HEK293 (cell line): ENCODE data around the gene GAS7.

Source experiments
- CTCF ChIA-PET: fragments of 350-600 bp; formaldehyde crosslinking; extraction: SDS; loops from one replicate; lab custom pipeline; 2021; ENCODE audit warnings: antibody characterized with exemption; lab: Yijun Ruan, JAX
- POLR2A ChIA-PET: fragments of 300-600 bp; formaldehyde crosslinking; extraction: SDS; loops from one replicate; lab custom pipeline; 2020; ENCODE audit warnings: antibody characterized with exemption, inconsistent platforms; lab: Yijun Ruan, JAX
- H3K27ac ChIP-seq: fragments of 200-500 bp; sonication (Bioruptor generic); 2 replicates; pipeline ENCODE4 v1.5.1; 2014; ENCODE audit warnings: low read depth, low read length, control low read depth, inconsistent platforms; ENCODE audit errors: extremely low read depth
- H3K36me3 ChIP-seq, 2 experiments: fragments of 200-500 bp in 1 of 2; sonication (Bioruptor generic) in 1 of 2; 1 replicate in 1 of 2; 2 replicates in 1 of 2; pipeline ENCODE4 v1.5.1; 2014 to 2017; ENCODE audit warnings: inconsistent platforms in 2 of 2, low read length in 2 of 2; ENCODE audit not compliant: control insufficient read depth in 2 of 2, insufficient read depth in 1 of 2
- H3K4me1 ChIP-seq: fragments of 200-500 bp; sonication (Bioruptor generic); 2 replicates; pipeline ENCODE4 v1.5.1; 2014; ENCODE audit warnings: mild to moderate bottlenecking, low read length, inconsistent platforms; ENCODE audit not compliant: control insufficient read depth, insufficient read depth
- H3K4me3 ChIP-seq: 2 replicates; pipeline ENCODE4 v1.5.1; 2011; ENCODE audit warnings: low read depth, mild to moderate bottlenecking, control low read depth, low read length, moderate library complexity
- H3K9me3 ChIP-seq: fragments of 200-500 bp; sonication (Bioruptor generic); 2 replicates; pipeline ENCODE4 v1.5.1; 2014; ENCODE audit warnings: low read depth, low read length, inconsistent platforms; ENCODE audit not compliant: control insufficient read depth, insufficient read depth
- BCL11B ChIP-seq: fragments of 450-650 bp; formaldehyde crosslinking; IDR thresholded peaks from 2 replicates; pipeline ENCODE4 v1.5.1; 2016; ENCODE audit warnings: low read depth, missing biosample characterization, missing genetic modification characterization
- KLF8 ChIP-seq: fragments of 450-650 bp; formaldehyde crosslinking; IDR thresholded peaks from 2 replicates; pipeline ENCODE4 v1.5.1; 2016; ENCODE audit warnings: missing biosample characterization, missing genetic modification characterization
- ZBTB17 ChIP-seq: fragments of 450-650 bp; formaldehyde crosslinking; IDR thresholded peaks from 2 replicates; pipeline ENCODE4 v1.5.1; 2016; ENCODE audit warnings: missing biosample characterization, missing genetic modification characterization
- ZBTB44 ChIP-seq: fragments of 450-650 bp; IDR thresholded peaks from 2 replicates; pipeline ENCODE4 v1.5.1; 2018; ENCODE audit warnings: missing biosample characterization, mild to moderate bottlenecking, missing genetic modification characterization
- ZFP69B ChIP-seq: fragments of 450-650 bp; formaldehyde crosslinking; IDR thresholded peaks from 2 replicates; pipeline ENCODE4 v1.5.1; 2016; ENCODE audit warnings: missing biosample characterization, missing genetic modification characterization
- ZNF146 ChIP-seq: fragments of 450-650 bp; formaldehyde crosslinking; IDR thresholded peaks from 2 replicates; pipeline ENCODE4 v1.5.1; 2016; ENCODE audit warnings: missing biosample characterization, missing genetic modification characterization
- ZNF266 ChIP-seq: fragments of 450-650 bp; formaldehyde crosslinking; IDR thresholded peaks from 2 replicates; pipeline ENCODE4 v1.5.1; 2016; ENCODE audit warnings: missing biosample characterization, missing genetic modification characterization, low read depth
- ZNF280D ChIP-seq: fragments of 450-650 bp; formaldehyde crosslinking; IDR thresholded peaks from 2 replicates; pipeline ENCODE4 v1.5.1; 2016; ENCODE audit warnings: missing biosample characterization, missing genetic modification characterization
- ZNF366 ChIP-seq: fragments of 450-650 bp; formaldehyde crosslinking; conservative IDR thresholded peaks from 2 replicates; pipeline ENCODE4 v1.5.1; 2016; ENCODE audit warnings: missing biosample characterization, missing genetic modification characterization
- ZNF521 ChIP-seq: fragments of 450-650 bp; formaldehyde crosslinking; IDR thresholded peaks from 2 replicates; pipeline ENCODE4 v1.5.1; 2017; ENCODE audit warnings: missing biosample characterization, mild to moderate bottlenecking, missing genetic modification characterization
- ZSCAN16 ChIP-seq: fragments of 450-650 bp; formaldehyde crosslinking; IDR thresholded peaks from 2 replicates; pipeline ENCODE4 v1.5.1; 2016; ENCODE audit warnings: missing biosample characterization, missing genetic modification characterization
- ZSCAN4 ChIP-seq: fragments of 450-650 bp; formaldehyde crosslinking; IDR thresholded peaks from 2 replicates; pipeline ENCODE4 v1.5.1; 2017; ENCODE audit warnings: missing biosample characterization, missing genetic modification characterization
- TF ChIP-seq, protein P1 (sequence below): fragments of 450-650 bp; formaldehyde crosslinking; IDR thresholded peaks from 2 replicates; pipeline ENCODE4 v1.5.1; 2017; ENCODE audit warnings: missing biosample characterization, missing genetic modification characterization
- TF ChIP-seq, protein P2 (sequence below): fragments of 450-650 bp; formaldehyde crosslinking; IDR thresholded peaks from 2 replicates; pipeline ENCODE4 v1.5.1; 2016; ENCODE audit warnings: missing biosample characterization, missing genetic modification characterization

Gene GAS7

GRCh38 chr17:10155371-10156076 is 42.9 kb downstream of the GAS7 start (continued):
- no peak for TF ChIP-seq ZSCAN4
- no peak for TF ChIP-seq ZSCAN16 (tag by site-specific recombination)

DNA sequence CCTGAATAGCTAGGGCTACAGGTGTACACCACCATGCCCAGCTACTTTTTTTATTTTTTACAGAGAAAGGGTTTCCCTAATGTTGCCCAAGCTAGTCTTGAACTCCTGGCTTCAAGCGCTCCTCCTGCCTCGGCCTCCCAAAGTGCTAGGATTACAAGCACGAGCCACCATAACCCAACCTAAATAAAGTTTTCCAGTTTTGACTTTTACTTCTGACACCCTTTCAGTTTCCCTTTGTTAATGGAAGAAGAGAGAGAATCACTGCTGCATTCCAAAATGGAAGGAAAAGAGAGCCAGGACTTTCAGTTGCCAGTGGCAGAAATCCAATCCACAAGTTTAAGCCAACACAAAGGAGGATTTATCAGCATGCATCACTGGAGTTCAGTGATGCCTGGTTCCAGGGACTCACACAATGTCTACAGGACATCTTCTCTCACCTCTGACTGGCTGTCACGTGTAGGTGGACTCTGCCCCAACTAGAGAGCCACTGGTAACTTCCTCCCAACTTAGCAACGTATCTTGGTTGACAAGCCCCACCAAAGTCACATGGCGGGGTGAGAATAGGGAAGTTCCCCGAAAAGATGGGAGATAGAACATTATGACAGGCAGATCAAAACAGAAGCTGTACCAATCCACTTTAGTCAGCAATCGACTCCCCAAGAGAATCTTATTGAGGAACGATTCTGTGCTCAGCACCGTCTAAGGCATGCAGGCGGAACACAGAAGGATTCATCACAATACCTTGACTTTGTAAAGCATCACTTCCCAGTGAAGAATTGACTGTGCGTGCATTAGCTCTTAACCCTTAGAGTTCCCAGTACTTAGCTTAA is 46.5 kb downstream of the GAS7 start:
- CTCF ChIA-PET = interaction anchor here (0.7 to 0.8 kb wide), 3 partner anchors 8 to 463 kb away, joined by 3 read pairs; no protein-coding TSS in a partner anchor
- H3K9me3 ChIP-seq = no peaks in the 10 kb centered on the region
- no peaks in the 10 kb centered on the region for H3K4me1 ChIP-seq
- POLR2A ChIA-PET = no interaction called here
- no peak overlapping the region for H3K4me3 ChIP-seq
- H3K36me3 ChIP-seq = no peaks in the 10 kb centered on the region
- no peak overlapping the region for H3K27ac ChIP-seq
- TF ChIP-seq KLF8 (no peak), ZNF521 (no peak), ZBTB17 (tag by site-specific recombination) (0 out of 2 replicates have a peak, but pooled peaks have one; percentile 21)
- TF ChIP-seq, protein P1, sequence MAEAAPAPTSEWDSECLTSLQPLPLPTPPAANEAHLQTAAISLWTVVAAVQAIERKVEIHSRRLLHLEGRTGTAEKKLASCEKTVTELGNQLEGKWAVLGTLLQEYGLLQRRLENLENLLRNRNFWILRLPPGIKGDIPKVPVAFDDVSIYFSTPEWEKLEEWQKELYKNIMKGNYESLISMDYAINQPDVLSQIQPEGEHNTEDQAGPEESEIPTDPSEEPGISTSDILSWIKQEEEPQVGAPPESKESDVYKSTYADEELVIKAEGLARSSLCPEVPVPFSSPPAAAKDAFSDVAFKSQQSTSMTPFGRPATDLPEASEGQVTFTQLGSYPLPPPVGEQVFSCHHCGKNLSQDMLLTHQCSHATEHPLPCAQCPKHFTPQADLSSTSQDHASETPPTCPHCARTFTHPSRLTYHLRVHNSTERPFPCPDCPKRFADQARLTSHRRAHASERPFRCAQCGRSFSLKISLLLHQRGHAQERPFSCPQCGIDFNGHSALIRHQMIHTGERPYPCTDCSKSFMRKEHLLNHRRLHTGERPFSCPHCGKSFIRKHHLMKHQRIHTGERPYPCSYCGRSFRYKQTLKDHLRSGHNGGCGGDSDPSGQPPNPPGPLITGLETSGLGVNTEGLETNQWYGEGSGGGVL = no peak
- TF ChIP-seq, protein P2, sequence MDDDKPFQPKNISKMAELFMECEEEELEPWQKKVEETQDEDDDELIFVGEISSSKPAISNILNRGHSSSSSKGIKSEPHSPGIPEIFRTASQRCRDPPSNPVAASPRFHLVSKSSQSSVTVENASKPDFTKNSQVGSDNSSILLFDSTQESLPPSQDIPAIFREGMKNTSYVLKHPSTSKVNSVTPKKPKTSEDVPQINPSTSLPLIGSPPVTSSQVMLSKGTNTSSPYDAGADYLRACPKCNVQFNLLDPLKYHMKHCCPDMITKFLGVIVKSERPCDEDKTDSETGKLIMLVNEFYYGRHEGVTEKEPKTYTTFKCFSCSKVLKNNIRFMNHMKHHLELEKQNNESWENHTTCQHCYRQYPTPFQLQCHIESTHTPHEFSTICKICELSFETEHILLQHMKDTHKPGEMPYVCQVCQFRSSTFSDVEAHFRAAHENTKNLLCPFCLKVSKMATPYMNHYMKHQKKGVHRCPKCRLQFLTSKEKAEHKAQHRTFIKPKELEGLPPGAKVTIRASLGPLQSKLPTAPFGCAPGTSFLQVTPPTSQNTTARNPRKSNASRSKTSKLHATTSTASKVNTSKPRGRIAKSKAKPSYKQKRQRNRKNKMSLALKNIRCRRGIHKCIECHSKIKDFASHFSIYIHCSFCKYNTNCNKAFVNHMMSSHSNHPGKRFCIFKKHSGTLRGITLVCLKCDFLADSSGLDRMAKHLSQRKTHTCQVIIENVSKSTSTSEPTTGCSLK (tag by site-specific recombination) = no peak

GRCh38 chr17:10149573-10150399 is 48.6 kb downstream of the GAS7 start:
- Histone ChIP-seq H3K27ac (no peak overlapping the region), H3K36me3 (no peaks in the 10 kb centered on the region), H3K9me3 (no peaks in the 10 kb centered on the region), H3K4me3 (no peak overlapping the region), H3K4me1 (no peaks in the 10 kb centered on the region)
- CTCF ChIA-PET = no interaction called here
- POLR2A ChIA-PET = interaction anchor here (1.2 kb wide), 1 partner anchor 14 kb away, joined by 3 read pairs; no protein-coding TSS in a partner anchor
- TF ChIP-seq ZSCAN4 (peak; percentile 54; the same call in 1 of the 2 replicates), ZNF366 (0 out of 2 replicates have a peak, but pooled peaks have one; percentile 28), ZNF146 (tag by site-specific recombination) (peak; percentile 94), ZNF266 (tag by site-specific recombination) (no peak), ZFP69B (tag by site-specific recombination) (peak; percentile 53; the same call in 1 of the 2 replicates), BCL11B (tag by site-specific recombination) (no peak), ZBTB44 (tag by site-specific recombination) (no peak), ZNF280D (tag by site-specific recombination) (peak; percentile 43; the same call in 1 of the 2 replicates)
